NCI-H82 treated with DMSO at 0.1 percent for 48 hours (cell line): ENCODE measurements around the gene KHDC4.

Source experiments
- DNase-seq: peaks from one replicate; lab custom pipeline; 2025; ENCODE audit not compliant: unreplicated experiment; lab: John Stamatoyannopoulos, UW

The KHDC4 gene

DNA sequence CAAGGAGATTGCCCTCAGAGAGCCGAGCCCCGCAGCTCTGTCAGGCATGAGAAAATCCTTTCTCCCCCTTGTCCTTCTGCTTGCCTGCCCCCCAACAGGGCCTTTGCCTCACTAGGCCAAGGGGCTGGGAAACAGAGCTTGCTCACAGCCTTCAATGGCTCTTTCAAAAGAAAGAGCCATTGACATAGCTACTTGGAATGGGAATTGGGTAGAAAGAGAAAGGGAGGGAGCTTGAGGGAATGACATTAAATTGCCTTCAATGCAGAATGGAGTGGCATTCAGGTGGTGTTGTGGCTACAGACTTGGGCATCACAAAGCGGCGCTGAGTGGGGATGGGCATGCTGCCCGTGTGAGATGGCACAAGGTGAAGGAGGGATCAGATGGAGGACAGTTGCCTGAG lies 61.7 kb downstream of the KHDC4 start:
- DNase-seq: no peak

DNA sequence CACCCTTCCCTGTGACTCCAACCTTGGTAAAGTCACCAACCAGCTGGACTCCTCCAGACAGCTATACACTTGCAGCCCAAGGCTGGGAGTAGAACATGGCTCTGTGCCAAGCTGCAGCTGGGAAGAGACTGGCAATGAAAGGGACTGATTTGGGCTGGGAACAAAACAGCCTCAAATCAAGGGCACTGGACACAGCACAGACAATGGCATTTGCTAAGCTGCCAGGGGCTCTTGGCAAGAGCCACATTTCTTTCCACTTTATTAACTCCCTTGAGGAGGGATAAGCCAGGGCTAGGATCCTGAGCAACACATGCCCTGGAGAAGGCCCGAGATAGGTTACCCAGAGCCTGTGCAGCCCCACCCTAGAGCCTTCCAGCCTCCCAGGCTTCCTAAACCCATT lies 62.8 kb downstream of the KHDC4 start:
- DNase-seq: no peak

DNA sequence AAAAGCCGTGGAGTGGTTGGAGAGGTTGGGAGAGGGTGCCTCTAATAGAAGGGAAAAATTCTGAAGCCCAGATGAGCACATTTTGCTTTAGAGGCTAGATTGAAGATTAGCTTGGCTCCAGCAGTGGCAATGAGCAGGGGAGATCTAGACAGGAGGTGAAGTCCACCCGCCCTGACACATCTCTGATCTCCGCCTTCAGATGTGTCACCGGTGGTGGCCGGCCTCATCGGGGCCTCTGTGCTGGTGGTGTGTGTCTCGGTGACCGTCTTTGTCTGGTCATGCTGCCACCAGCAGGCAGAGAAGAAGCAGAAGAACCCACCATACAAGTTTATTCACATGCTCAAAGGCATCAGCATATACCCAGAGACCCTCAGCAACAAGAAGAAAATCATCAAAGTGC lies 66.4 kb downstream of the KHDC4 start:
- DNase-seq: no peak

DNA sequence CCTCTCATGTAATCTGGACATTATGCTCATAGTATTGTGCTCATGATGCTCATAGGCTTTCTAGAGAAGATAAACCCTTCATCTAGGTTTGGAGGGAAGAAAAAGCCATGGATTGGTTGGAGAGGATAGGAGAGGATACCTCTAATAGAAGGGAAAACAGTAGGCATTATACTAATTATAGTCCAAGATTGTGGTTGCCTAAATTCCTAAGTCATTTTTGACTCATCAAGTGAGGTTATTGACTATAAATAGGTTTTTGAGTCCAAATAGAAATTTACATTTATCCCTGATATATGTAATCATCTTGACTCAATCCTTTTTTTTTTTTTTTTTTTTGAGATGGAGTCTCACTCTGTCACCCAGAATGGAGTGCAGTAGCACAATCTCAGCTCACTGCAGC lies 69.8 kb downstream of the KHDC4 start:
- DNase-seq: no peak
